HCT116 (cell line): ENCODE measurements around the gene PTGES2. TPM values are rescaled to one million over a fixed set of nuclear protein-coding genes. Genes with fewer than 3 reads are reported as not detected.

Source experiments
- ATAC-seq: fragments of 200-7000 bp; cut with Tn5 transposase; 2 replicates; pipeline ENCODE4 v1.9.1; 2020; ENCODE audit warnings: mild to moderate bottlenecking, moderate library complexity
- BruUV-seq: library from RNA; stranded (reverse); fragments of 400-500 nt; replicated peaks from 2 replicates; lab custom pipeline; 2021; lab: Mats Ljungman, UMichigan
- CTCF ChIA-PET: fragments of 300-600 bp; sonication (Branson Sonifier 250); formaldehyde crosslinking; loops from one replicate; lab custom pipeline; 2021; ENCODE audit warnings: antibody characterized with exemption; lab: Charles Lee
- POLR2A ChIA-PET: fragments of 300-600, 350-600 bp; sonication (Branson Sonifier 250); formaldehyde crosslinking; loops from one replicate; lab custom pipeline; 2021; ENCODE audit warnings: antibody characterized with exemption; lab: Charles Lee
- RAD21 ChIA-PET, 2 experiments: fragments of 300-600 bp; sonication (Branson Sonifier 250); formaldehyde crosslinking; loops; one replicate each; lab custom pipeline; 2023; ENCODE audit warnings: low total read pairs in 2 of 2; ENCODE audit not compliant: uncharacterized antibody in 2 of 2, unreplicated experiment in 2 of 2, low non-redundant PET in 1 of 2; lab: Charles Lee
- DNase-seq: peaks from one replicate; pipeline ENCODE4 v3.0.0-alpha.2; 2010; ENCODE audit warnings: low read depth, low spot score
- H2AFZ ChIP-seq: fragments of 200-600 bp; shearing (Covaris generic), sonication (generic); 2 replicates; pipeline ENCODE4 v1.6.1; 2017; ENCODE audit warnings: low read depth, mixed run types, mixed read lengths, antibody characterized with exemption, low read length; ENCODE audit not compliant: poor library complexity, severe bottlenecking
- H3K27ac ChIP-seq: 2 replicates; pipeline ENCODE4 v1.5.1; 2012; ENCODE audit warnings: low read depth, low read length
- H3K27me3 ChIP-seq: fragments of 200-600 bp; sonication (generic); 2 replicates; pipeline ENCODE4 v1.6.1; 2016; ENCODE audit warnings: mixed run types, low read length, mixed read lengths; ENCODE audit not compliant: insufficient read depth
- H3K36me3 ChIP-seq, 2 experiments: fragments of 200-500 bp in 1 of 2; fragments of 200-600 bp in 1 of 2; sonication (Bioruptor generic) in 1 of 2; sonication (generic) in 1 of 2; 2 replicates each; pipeline versions ENCODE4 v1.5.1 to v1.6.1; 2014 to 2016; ENCODE audit warnings: low read length in 2 of 2, inconsistent platforms in 1 of 2, mixed read lengths in 1 of 2, mixed run types in 1 of 2; ENCODE audit not compliant: insufficient read depth in 2 of 2, control insufficient read depth in 1 of 2
- H3K4me1 ChIP-seq, 2 experiments: fragments of 200-600 bp in 1 of 2; sonication (generic) in 1 of 2; 2 replicates each; pipeline versions ENCODE4 v1.5.1 to v1.6.1; 2012 to 2017; ENCODE audit warnings: low read length in 2 of 2, inconsistent platforms in 1 of 2, mild to moderate bottlenecking in 1 of 2, mixed read lengths in 1 of 2, mixed run types in 1 of 2, moderate library complexity in 1 of 2; ENCODE audit not compliant: insufficient read depth in 2 of 2, control insufficient read depth in 1 of 2
- H3K4me2 ChIP-seq: fragments of 200-600 bp; sonication (generic); 2 replicates; pipeline ENCODE4 v1.6.1; 2017; ENCODE audit warnings: mixed run types, low read length, mixed read lengths
- H3K4me3 ChIP-seq, 2 experiments: fragments of 200-600 bp in 1 of 2; sonication (generic) in 1 of 2; replicated peaks in 1 of 2; 2 replicates each; pipeline ENCODE4 v1.5.1; 2011 to 2016; ENCODE audit warnings: low read length in 2 of 2, control low read depth in 1 of 2, low read depth in 1 of 2, mild to moderate bottlenecking in 1 of 2, mixed read lengths in 1 of 2, mixed run types in 1 of 2
- H3K79me2 ChIP-seq: fragments of 200-600 bp; sonication (generic); 2 replicates; pipeline ENCODE4 v1.6.1; 2017; ENCODE audit warnings: mild to moderate bottlenecking, mixed run types, low read length, moderate library complexity, mixed read lengths; ENCODE audit not compliant: insufficient read depth
- H3K9ac ChIP-seq: fragments of 200-600 bp; sonication (generic); 2 replicates; pipeline ENCODE4 v1.6.1; 2016; ENCODE audit warnings: low read length, mixed read lengths
- H3K9me2 ChIP-seq: fragments of 200-600 bp; sonication (generic), shearing (Covaris generic); 2 replicates; pipeline ENCODE4 v1.6.1; 2017; ENCODE audit warnings: mixed run types, mild to moderate bottlenecking, moderate library complexity; ENCODE audit not compliant: insufficient read depth
- H3K9me3 ChIP-seq, 2 experiments: fragments of 200-500 bp in 1 of 2; fragments of 200-600 bp in 1 of 2; sonication (Bioruptor generic) in 1 of 2; sonication (generic) in 1 of 2; 2 replicates each; pipeline ENCODE4 v1.6.1; 2014 to 2017; ENCODE audit warnings: low read length in 2 of 2, mixed read lengths in 2 of 2, inconsistent platforms in 1 of 2, low read depth in 1 of 2, mild to moderate bottlenecking in 1 of 2, mixed run types in 1 of 2, moderate library complexity in 1 of 2; ENCODE audit not compliant: control insufficient read depth in 1 of 2, insufficient read depth in 1 of 2
- H4K20me1 ChIP-seq: fragments of 200-600 bp; sonication (generic), shearing (Covaris generic); 2 replicates; pipeline ENCODE4 v1.6.1; 2017; ENCODE audit warnings: mixed run types, mild to moderate bottlenecking, moderate library complexity; ENCODE audit not compliant: insufficient read depth
- CBX3 ChIP-seq: IDR thresholded peaks from 2 replicates; pipeline ENCODE4 v1.6.1; 2012; ENCODE audit warnings: low read depth
- FOSL1 ChIP-seq: IDR thresholded peaks from 2 replicates; pipeline ENCODE4 v1.6.1; 2012; ENCODE audit warnings: low read depth
- JUND ChIP-seq: IDR thresholded peaks from 2 replicates; pipeline ENCODE4 v1.6.1; 2012
- MAX ChIP-seq: IDR thresholded peaks from 2 replicates; pipeline ENCODE4 v1.6.1; 2012
- POLR2A ChIP-seq: IDR thresholded peaks from 2 replicates; pipeline ENCODE4 v1.7.0; 2011; ENCODE audit warnings: borderline replicate concordance; ENCODE audit not compliant: insufficient read depth, insufficient read length; ENCODE audit errors: extremely low read depth
- POLR2AphosphoS5 ChIP-seq: IDR thresholded peaks from 2 replicates; pipeline ENCODE4 v1.6.1; 2011; ENCODE audit warnings: mild to moderate bottlenecking, low read depth, low read length, moderate library complexity
- SIN3A ChIP-seq: IDR thresholded peaks from 2 replicates; pipeline ENCODE4 v1.6.1; 2012; ENCODE audit warnings: low read depth
- SP1 ChIP-seq: IDR thresholded peaks from 2 replicates; pipeline ENCODE4 v1.6.1; 2012; ENCODE audit warnings: low read depth
- ZBTB33 ChIP-seq: IDR thresholded peaks from 2 replicates; pipeline ENCODE4 v1.6.1; 2011; ENCODE audit warnings: mild to moderate bottlenecking, low read length, moderate library complexity; ENCODE audit not compliant: insufficient replicate concordance; ENCODE audit errors: extremely low read depth
- intact Hi-C: fragments of 100-400 bp; cut with micrococcal nuclease; formaldehyde crosslinking; loops from 2 replicates; pipeline ENCODE4 v1.10.0; 2022
- total RNA-seq: library from RNA; stranded (reverse); gene quantifications from one replicate; pipeline ENCODE4 v1.2.1, GENCODE V29; 2021; ENCODE audit not compliant: unreplicated experiment

PTGES2 gene
- total RNA-seq, 1 experiment from 2014 or later = 148 TPM

GRCh38 chr9:128148509-128149000 is 21.0 kb upstream of the PTGES2 start (continued):
- TF ChIP-seq MAX (no peak), FOSL1 (no peak), SP1 (no peak)

DNA sequence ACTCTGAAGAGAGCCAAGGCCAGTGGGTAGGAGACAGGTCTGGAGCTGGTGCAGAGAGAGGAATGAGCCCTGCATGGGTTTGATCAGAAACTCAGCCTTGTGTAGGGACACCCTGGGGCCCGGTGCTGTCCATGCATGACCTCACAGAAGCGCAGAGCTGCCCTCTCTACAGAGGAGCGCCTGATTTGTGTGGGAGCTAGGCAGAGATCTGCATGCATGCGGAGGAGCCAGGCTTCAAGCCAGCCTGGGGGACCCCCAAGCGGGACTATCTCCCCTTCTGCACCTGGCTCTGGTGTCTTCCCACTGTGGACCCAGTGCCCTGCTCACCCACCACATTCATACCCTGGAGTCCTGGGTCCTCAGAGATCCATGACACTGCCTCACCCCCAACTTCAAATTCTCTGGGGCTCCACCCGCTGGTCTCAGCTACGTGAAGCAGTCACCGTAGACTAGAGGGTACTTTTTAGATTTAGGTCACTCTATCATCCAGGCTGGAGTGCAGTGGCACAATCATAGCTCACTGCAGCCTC is 19.1 kb upstream of the PTGES2 start:
- H3K4me2 ChIP-seq = no peak overlapping the region
- no peaks in the 10 kb centered on the region for H3K9me3 ChIP-seq
- ChIA-PET POLR2A (no interaction called here), RAD21 (no interaction called here), CTCF (no interaction called here)
- H3K4me3 ChIP-seq = no peak overlapping the region
- H2AFZ ChIP-seq = no peak overlapping the region
- BruUV-seq = no TSS peak
- no peak for ATAC-seq
- no peaks in the 10 kb centered on the region for H3K36me3 ChIP-seq
- H3K9ac ChIP-seq = no peak overlapping the region
- H3K4me1 ChIP-seq = peaks cover 10 to 33% of the 10 kb centered on the region in 2 experiments
- no peak overlapping the region for H3K27ac ChIP-seq
- no peaks in the 10 kb centered on the region for H3K79me2 ChIP-seq
- intact Hi-C loops = no loop called here
- no peak for DNase-seq
- TF ChIP-seq ZBTB33 (no peak), SP1 (no peak), CBX3 (no peak), POLR2A (no peak), POLR2AphosphoS5 (no peak), SIN3A (no peak), JUND (no peak)
- no peaks in the 10 kb centered on the region for H3K9me2 ChIP-seq
- no peaks in the 10 kb centered on the region for H4K20me1 ChIP-seq
- H3K27me3 ChIP-seq = no peaks in the 10 kb centered on the region
